Duodenal mucosa (tissue), 2 donors: ENCODE data around the gene LHPP.

Experiments
- H3K27ac ChIP-seq: one replicate; pipeline ENCODE4 v1.7.0; 2013; ENCODE audit warnings: low read depth, low read length
- H3K27me3 ChIP-seq, 2 donors: one replicate each; pipeline ENCODE4 v1.7.0; 2013; ENCODE audit warnings: low read length in 2 of 2, control low read depth in 1 of 2; ENCODE audit not compliant: insufficient read depth in 2 of 2, control insufficient read depth in 1 of 2
- H3K36me3 ChIP-seq, 2 donors: one replicate each; pipeline ENCODE4 v1.7.0; 2013; ENCODE audit warnings: low read length in 2 of 2, control low read depth in 1 of 2; ENCODE audit not compliant: insufficient read depth in 2 of 2, control insufficient read depth in 1 of 2
- H3K4me1 ChIP-seq, 2 donors: one replicate each; pipeline ENCODE4 v1.7.0; 2013; ENCODE audit warnings: low read length in 2 of 2, control low read depth in 1 of 2; ENCODE audit not compliant: insufficient read depth in 2 of 2, control insufficient read depth in 1 of 2
- H3K4me3 ChIP-seq, 2 donors: one replicate each; pipeline ENCODE4 v1.7.0; 2013; ENCODE audit warnings: low read length in 2 of 2, low read depth in 1 of 2
- H3K9ac ChIP-seq, 2 donors: one replicate each; pipeline ENCODE4 v1.7.0; 2013; ENCODE audit warnings: low read length in 2 of 2, low read depth in 1 of 2
- H3K9me3 ChIP-seq, 2 donors: one replicate each; pipeline ENCODE4 v1.7.0; 2013; ENCODE audit warnings: low read length in 2 of 2, control low read depth in 1 of 2; ENCODE audit not compliant: control insufficient read depth in 1 of 2

The LHPP gene

DNA sequence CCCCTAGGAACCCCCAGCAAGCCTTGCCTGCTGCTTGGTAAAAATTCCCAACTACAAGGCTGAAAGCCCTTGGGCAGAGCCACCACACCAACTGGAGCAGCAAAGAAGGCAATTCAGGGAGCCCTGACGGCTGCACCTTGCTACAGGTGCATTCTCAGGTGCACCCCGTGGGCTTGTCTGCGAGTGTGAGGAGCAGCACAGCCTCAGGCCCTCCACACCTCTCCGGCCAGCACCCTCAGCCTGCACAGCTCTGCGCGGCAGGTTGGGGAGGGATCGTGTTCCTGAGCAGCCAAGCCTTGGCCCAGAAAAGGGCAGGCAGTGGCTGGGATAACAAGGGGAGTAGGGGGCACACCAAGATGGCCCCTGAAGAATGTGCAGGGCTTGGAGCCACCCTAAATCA lies 178.4 kb downstream of the LHPP start:
- no peaks in the 10 kb centered on the region for H3K9me3 ChIP-seq
- no peak overlapping the region for H3K27ac ChIP-seq
- peaks cover 3 to 24% of the 10 kb centered on the region in 2 donors for H3K36me3 ChIP-seq
- peaks cover 20 to 33% of the 10 kb centered on the region in 2 donors for H3K4me1 ChIP-seq
- no peak overlapping the region for H3K9ac ChIP-seq
- no peaks in the 10 kb centered on the region for H3K27me3 ChIP-seq
- H3K4me3 ChIP-seq = no peak overlapping the region

DNA sequence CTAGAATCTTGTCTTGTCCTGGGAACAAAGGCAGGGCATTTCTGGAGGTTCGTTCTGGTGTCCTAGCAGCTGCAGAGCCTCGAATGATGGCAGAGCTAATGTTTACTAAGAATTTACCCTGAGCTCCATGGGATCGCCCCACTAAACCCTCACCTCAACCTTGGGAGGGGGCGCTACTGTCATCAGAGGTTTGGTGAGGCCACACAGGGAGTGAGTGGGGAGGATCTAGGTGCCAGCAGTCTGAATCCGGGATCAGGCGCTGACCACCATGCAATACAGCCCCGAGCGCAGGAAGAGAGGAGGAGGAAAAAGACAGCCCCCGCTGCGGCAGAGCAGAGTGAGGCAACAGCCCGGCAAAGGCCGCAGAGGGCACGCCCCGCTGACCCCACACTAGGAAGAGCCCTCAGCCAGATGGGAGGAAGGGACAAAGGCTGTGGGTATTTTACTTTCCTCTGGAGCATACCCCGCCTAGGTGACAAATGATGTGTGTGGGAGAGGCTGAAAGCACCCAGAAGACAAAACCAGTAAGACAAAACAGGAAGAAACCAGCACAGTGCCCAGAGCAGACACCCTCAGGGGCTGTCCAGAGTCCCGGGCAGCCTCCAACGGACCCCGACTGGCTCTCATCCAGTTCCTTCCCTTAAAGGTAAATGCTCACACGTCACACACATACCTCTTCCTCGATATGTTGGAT lies 179.1 kb downstream of the LHPP start:
- peaks cover 3 to 21% of the 10 kb centered on the region in 2 donors for H3K36me3 ChIP-seq
- peaks cover 24 to 37% of the 10 kb centered on the region in 2 donors for H3K4me1 ChIP-seq
- H3K4me3 ChIP-seq = no peak overlapping the region
- no peak overlapping the region for H3K9ac ChIP-seq
- no peaks in the 10 kb centered on the region for H3K9me3 ChIP-seq
- H3K27me3 ChIP-seq = no peaks in the 10 kb centered on the region
- H3K27ac ChIP-seq = no peak overlapping the region

DNA sequence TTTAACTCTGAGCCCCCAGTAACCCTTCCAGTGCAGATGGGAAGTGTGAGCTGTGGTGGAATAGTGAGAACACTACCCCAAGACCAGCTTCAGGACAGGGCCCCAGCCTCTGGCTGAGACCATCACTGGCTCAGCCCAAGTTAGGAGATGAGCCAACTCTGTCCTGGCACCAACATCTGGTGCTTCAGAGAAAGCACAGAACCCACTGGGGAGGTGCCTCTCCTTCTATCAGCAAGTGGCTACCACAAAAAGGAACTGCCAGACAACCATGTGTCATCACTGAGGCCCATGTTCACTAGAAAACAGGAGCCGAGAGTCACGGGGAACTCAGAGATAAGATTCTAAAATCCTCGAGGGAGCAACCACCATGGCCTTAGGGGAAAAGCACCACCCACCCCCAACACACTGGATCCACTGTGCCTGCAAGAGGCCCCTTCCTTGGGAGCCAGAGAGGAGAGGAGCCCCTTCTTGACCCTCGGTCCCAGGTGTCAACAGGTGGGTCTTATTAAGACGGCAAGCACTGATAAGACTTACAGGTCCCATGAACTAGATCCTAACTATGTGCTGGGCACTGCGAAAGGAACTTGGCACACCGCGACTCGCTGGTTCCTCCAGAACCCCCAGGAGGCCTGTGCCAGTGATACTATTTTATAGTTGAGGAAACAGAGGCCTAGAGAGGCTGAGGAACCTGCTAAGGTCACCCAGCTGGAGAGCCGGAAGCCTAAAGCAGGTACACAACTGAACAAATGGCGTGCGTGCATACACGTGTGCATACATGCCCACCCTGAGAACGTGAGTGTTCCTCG lies 179.9 kb downstream of the LHPP start:
- H3K4me3 ChIP-seq = no peak overlapping the region
- peaks cover 32 to 44% of the 10 kb centered on the region in 2 donors for H3K4me1 ChIP-seq
- H3K27ac ChIP-seq = no peak overlapping the region
- H3K27me3 ChIP-seq = no peaks in the 10 kb centered on the region
- H3K36me3 ChIP-seq = peaks cover 0 to 20% of the 10 kb centered on the region in 2 donors
- no peak overlapping the region for H3K9ac ChIP-seq
- no peaks in the 10 kb centered on the region for H3K9me3 ChIP-seq

DNA sequence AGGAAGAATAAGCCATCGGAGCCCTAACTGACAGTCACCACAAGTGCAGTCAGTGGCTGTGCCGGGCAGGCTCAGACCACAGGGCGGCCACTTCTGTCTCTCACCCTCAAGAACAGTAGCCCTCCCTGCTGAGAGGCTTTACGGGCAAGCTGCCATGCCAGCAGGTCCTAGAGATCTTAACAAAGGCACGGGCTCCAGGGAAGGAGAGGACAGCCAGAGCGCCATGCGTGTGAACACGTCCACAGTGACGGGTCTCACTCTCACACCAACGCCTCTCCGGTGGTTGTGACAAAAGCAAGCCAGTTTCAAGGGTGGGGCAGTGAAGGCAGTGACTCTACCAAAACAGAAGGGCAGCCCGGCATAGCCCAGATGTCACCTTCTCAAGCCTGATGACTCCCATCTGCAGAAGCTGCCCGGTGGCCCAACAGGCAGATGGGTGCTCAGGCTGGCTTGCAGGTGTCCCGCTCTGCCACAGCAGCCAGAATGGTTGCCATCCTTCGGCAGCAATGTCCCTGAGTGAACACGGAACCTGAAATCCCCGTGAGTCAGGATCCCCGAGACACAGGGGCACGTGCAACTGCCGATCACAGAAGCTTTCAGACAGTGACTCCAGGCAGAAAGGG lies 180.6 kb downstream of the LHPP start:
- no peak overlapping the region for H3K27ac ChIP-seq
- peaks cover 39 to 44% of the 10 kb centered on the region in 2 donors for H3K4me1 ChIP-seq
- peaks cover 0 to 19% of the 10 kb centered on the region in 2 donors for H3K36me3 ChIP-seq
- H3K9me3 ChIP-seq = no peaks in the 10 kb centered on the region
- no peak overlapping the region for H3K9ac ChIP-seq
- H3K27me3 ChIP-seq = no peaks in the 10 kb centered on the region
- no peak overlapping the region for H3K4me3 ChIP-seq

- Histone ChIP-seq H3K36me3 (peaks cover 0 to 16% of the 10 kb centered on the region in 2 donors), H3K9me3 (no peaks in the 10 kb centered on the region), H3K9ac (no peak overlapping the region), H3K4me3 (no peak overlapping the region), H3K27me3 (no peaks in the 10 kb centered on the region), H3K4me1 (peaks cover 51 to 53% of the 10 kb centered on the region in 2 donors), H3K27ac (no peak overlapping the region)
Measured at GRCh38 chr10:124643330-124644009, 181.8 kb downstream of the LHPP start.

GRCh38 chr10:124644236-124644635 lies 182.6 kb downstream of the LHPP start:
- Histone ChIP-seq H3K9me3 (no peaks in the 10 kb centered on the region), H3K9ac (no peak overlapping the region), H3K27ac (no peak overlapping the region), H3K36me3 (peaks cover 0 to 12% of the 10 kb centered on the region in 2 donors), H3K4me1 (peaks cover 59 to 61% of the 10 kb centered on the region in 2 donors), H3K27me3 (no peaks in the 10 kb centered on the region), H3K4me3 (no peak overlapping the region)

DNA sequence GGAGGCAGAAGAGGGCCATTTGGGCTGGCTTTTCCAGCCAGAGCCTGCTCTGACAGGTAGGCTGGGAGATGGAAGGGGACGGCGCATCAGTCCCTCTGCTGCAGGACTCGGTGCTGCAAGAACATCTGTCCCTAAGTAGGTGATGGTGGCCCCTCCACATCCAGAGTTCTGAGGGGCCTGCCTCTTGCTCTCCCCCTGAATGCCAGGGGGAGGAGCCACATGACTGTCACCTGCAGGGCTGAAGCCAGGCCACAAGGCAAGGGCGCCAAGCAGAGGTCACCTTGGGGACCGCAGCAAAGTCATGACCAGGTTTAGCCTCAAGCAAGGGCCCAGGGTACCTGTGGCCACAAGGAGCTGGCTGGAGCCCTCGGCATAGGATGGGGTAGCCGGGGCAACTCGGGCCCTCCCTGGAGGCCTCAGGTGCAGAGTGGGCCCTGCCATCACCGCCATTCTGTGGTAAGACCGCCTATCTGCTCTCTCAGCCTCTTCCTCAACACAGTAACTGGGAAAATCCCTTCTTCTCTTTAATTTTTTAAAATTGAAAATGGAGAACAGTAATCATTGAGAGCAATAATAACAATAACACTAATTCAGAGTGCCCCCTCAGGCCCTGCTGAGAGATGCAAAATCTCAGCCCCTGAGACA lies 183.3 kb downstream of the LHPP start:
- Histone ChIP-seq H3K27ac (no peak overlapping the region), H3K9me3 (no peaks in the 10 kb centered on the region), H3K4me3 (no peak overlapping the region), H3K9ac (no peak overlapping the region), H3K36me3 (peaks cover 0 to 12% of the 10 kb centered on the region in 2 donors), H3K4me1 (peaks cover 65 to 66% of the 10 kb centered on the region in 2 donors), H3K27me3 (no peaks in the 10 kb centered on the region)

- Histone ChIP-seq H3K27me3 (no peaks in the 10 kb centered on the region), H3K4me1 (peaks cover 65 to 70% of the 10 kb centered on the region in 2 donors)
Measured at GRCh38 chr10:124645467-124646095, 184.0 kb downstream of the LHPP start.

More at GRCh38 chr10:124645467-124646095, 184.0 kb downstream of the LHPP start:
- no peak overlapping the region for H3K9ac ChIP-seq
- H3K9me3 ChIP-seq = no peaks in the 10 kb centered on the region
- H3K36me3 ChIP-seq = peaks cover 0 to 12% of the 10 kb centered on the region in 2 donors
- H3K27ac ChIP-seq = no peak overlapping the region
- no peak overlapping the region for H3K4me3 ChIP-seq
